NCI-H510A treated with DMSO at 0.1 percent for 48 hours (cell line): ENCODE measurements around the gene SDCBP2.
A peak's percentile ranks its signal among the peaks of the same experiment; 100 is the strongest.

Experiments used
- DNase-seq: peaks from one replicate; lab custom pipeline; 2025; lab: John Stamatoyannopoulos, UW

Gene SDCBP2

DNA sequence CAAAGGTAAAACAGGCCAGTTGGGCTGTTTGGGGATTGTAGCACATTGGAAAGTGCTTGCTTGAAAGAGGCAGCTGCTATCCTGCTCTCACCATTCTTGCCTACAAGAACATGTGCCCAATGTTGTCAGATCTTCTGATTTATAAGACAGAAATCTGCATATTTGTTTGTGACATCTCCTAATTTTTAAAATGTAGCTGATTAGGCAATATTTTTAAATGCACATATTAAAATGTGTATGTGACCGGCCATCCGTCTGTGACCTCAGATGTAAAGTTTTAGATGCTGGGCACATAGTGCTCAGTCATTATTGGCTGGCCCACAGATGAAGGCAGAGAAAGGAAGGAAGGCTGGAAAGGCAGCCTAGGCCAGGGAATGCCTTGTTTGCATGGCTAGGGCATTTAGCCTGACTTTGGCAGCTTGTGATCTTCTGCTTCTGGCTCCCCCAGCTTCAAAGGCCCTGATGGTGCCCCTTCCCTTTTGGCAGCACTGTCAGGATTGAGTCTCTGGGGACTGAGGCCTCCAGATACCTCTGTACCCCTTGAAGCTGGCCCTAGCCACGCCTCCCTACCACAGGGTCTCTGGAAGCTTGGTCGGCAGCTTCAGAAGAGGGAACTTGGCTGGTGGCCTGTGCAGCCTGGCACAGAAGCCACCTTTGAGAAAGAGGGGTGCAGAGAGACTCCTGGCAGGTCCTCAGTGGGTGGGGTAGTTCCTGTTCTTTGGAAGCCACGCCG is 56.4 kb downstream of the SDCBP2 start:
- no peak for DNase-seq

DNA sequence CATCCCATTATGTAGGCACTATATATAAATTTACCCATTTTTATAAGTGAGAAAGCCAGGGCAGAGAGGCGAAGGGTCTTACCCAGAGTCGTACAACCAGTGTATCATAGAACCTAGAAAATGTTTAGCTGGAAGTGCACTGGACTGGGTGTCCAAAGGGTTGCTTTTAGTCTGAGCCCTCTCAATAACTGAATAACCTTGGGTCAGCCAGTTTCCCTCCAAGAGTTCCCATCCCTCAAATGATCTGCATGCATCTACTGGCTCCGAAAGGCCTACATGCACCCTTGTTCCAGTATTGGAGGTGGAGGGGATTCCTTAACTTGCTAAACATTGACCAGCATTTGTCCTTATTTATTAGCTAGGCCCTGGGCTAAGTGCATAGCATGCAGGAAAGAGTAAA is 59.1 kb downstream of the SDCBP2 start:
- DNase-seq: no peak

DNA sequence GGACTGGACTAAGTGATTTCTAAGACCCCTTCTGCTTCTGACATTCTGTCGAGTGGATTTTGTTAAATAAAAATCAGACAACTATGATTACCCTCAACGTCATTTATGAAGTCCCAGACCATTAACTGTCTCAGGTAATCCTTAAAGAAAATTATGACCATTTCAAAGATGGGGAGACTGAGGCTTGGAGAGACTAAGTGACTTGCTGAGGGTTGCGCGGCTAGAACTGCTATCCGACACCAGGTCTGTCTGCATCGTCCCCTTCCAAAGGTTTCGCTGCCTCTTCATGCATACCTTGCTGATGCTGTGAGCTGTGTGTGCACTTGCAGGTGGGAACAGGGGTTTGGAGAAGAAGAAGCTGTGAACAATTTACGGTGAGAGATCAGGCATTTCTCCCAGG is 59.7 kb downstream of the SDCBP2 start:
- DNase-seq: no peak

DNA sequence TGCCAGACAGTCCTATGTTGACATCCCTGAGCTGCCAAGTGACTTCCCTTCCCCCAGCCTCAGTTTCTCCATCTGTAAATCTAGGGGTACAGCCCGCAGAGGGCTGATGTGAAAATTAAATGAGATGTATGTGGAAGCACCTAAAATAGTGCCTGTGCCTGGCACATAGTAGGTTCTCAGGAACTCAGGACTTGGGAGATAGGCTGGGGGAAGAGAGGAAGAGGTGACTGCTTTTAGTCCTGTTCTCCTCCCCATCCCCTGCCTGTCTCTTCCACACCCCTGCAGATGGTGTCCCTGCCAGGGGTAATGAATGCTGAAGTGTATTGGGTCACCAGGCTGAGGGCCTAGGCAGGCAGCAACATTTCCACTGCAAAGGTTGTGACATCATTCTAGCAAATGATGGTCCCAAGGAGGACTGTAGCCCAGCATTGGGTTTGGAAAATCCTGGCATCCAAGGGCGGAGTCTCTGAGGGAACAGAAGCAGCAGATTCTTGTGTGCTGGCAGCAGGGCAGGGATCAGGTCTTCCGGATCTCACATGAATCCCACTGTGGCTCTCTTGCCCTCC is 61.0 kb downstream of the SDCBP2 start:
- DNase-seq: no peak

DNA sequence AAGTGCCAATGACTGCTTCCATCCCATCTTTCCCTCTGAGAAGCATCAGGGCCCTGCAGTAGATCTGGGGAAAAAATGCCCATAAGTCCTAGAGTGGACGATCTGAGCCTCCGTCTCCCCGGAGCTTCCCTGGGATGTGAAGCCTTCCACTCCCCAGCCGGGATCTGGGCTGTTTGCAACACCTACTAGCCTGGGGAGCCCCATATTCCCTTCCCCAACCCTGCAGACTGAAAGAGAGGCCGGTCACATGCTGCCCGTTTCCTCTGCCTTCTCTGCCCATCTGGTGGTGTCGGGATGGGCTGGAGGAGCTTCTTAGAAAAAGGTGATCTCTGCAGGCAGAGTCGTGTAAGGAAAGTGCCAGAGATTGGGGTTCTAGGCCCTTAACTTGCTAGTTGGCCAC is 61.8 kb downstream of the SDCBP2 start:
- DNase-seq: no peak

DNA sequence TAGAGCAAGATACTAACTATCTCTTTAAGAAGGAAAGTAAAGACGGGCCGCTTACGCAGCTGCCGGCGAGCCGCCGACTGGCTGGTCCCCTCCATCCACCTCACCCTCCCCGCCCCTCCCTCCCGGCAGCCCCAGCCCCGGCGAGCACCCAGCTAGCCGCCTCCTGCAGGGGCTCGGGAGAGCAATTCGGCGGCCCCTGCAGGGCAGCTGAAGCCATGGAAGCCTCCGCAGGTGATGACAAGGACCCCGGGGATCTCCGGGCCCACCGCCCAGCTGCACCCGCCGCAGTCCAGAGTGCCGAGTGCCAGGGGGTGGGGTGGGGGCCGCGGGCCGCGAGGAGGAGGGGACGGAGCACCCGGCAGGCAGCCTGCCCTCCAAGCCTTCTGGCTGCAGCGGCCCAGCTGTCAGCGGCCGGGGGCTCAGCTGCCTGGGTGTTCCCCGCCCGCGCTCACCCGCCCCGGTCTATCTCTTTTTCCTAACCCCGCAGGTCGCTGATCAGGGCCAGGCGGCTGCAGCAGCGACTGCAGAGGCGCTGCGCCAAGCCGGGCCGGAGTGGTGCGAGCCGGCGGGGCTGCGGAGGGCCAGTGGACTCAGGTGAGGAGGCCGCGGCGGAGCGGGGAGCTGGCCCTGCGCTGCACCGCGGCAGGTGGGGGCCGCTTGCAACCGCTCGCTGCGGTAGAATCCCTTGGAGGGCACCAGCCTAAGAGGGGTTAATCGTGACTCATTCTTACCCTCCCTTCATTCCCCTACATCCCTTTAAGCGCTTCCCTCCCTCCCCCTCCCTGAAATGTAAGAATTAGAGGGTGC is 62.6 kb downstream of the SDCBP2 start, which contains the start of gene SNPH:
TSS of gene SNPH (plus strand) at position 128 of the 807 bp plus-strand sequence. CDS start 29,946 bp downstream, outside the sequence.
- DNase-seq: peak; percentile 68

DNA sequence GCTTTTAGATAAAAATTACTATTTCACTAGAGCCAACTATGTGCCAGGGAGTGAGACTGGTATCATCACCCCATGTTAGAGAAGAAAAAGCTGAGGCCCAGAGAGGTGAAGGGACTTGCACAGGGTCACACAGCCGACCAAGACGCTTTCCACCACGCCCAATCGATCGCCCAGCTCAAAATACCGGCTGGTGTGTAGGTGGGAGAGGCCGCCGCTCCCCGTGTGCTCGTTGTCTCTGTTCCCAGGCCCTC is 63.1 kb downstream of the SDCBP2 start:
- DNase-seq: no peak

DNA sequence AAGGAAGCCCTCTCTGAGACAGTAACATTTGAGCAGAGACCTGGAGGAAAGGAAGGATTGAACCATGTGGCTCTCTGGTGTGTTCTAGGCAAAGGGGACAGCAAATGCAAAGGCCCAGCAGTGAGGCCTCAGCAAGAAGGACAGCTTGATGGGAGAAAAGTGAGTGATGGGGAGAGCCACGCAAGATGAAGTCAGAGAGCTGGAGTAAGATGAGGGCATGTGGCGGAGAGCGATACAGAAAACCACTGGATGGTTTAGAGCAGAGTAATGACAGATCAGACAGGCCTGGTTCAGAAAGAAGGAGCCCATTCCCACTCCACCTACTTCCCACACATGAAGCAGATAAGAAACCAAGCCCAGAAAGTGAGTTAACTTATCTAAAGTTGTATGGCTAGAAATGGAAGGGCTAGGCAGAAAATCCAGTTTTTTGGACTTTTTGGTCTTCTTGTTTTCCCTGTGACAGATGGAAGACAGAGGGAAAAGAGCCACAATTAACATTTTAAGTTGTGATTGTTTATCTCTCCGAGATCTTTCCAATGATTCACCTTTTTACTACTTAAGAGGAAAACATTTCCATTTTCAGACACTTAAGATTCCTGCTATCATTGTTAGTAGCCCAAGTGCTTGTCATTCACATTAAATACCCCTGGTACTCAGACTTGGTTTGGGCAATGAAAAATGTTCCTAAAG is 63.6 kb downstream of the SDCBP2 start:
- DNase-seq: no peak

DNA sequence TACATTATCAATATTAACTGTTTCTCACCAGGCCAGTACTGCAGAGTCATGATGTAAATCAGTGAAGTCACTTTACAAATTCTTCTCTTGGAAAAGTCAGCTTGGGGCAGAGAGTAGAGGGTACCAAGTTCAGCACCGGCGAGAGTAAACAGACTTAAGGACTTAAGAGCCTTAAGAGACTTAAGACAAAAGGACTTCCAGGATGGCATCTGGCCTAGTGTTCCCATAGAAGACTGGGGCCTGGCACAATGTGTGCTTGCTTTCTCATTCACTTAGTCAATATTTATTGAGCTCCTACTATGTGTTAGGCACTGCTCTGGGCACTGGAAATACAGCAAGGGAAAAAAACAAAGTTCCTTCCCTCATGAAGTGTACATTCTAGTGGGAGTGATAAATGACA is 64.2 kb downstream of the SDCBP2 start:
- no peak for DNase-seq

DNA sequence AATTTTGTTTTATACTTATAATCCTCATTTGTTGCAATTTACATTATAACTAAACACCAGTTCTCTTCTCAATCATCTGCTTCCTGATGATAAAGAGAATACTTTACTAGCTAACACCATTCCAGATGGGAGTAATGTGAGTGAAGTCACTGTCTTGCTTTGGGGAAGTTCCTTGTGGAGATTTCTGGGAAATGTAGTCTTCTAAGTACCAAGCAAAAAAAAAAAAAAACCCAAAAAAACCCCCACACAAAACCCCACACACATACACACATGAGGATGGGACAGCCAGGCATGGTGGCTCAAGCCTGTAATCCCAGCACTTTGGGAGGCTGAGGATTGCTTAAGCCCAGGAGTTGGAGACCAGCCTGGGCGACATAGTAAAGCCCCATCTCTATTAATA is 65.1 kb downstream of the SDCBP2 start:
- no peak for DNase-seq
